Erythroblast (primary cell): Measurements from ENCODE around the gene FTO.

Experiments used
- GATA1 ChIP-seq: IDR thresholded peaks from 2 replicates; pipeline ENCODE4 v1.6.1; 2011; ENCODE audit warnings: low read depth, mild to moderate bottlenecking, control low read depth, low read length, moderate library complexity
- POLR2A ChIP-seq: IDR thresholded peaks from 2 replicates; pipeline ENCODE4 v1.6.1; 2011; ENCODE audit warnings: mild to moderate bottlenecking, low read length

- TF ChIP-seq POLR2A = no peak
- TF ChIP-seq GATA1 = no peak
These were observed 210.0 kb downstream of the FTO start for GRCh38 chr16:53913920-53914319.
